VCaP (cell line): ENCODE results near the gene RPL39.
"Not testable (repeated sequence)": the region's sequence is repeated elsewhere in the genome, so short reads cannot be mapped to it uniquely, and the experiment has no call there.

Experiments
- H3K27ac ChIP-seq: fragments of 450-650 bp; 2 replicates; pipeline ENCODE4 v1.5.1; 2017
- CTCF ChIP-seq: fragments of 450-650 bp; conservative IDR thresholded peaks from 2 replicates; pipeline ENCODE4 v1.5.1; 2017; ENCODE audit warnings: mild to moderate bottlenecking, moderate library complexity

RPL39 gene

GRCh38 chrX:119753001-119753400 lies 38.4 kb downstream of the RPL39 start:
- no peak overlapping the region for H3K27ac ChIP-seq

GRCh38 chrX:119750751-119751150 lies 40.7 kb downstream of the RPL39 start:
- H3K27ac ChIP-seq = not testable (repeated sequence)

More at GRCh38 chrX:119753001-119753400, 38.4 kb downstream of the RPL39 start:
- no peak for TF ChIP-seq CTCF

GRCh38 chrX:119750131-119750530 lies 41.3 kb downstream of the RPL39 start:
- H3K27ac ChIP-seq = not testable (repeated sequence)

- no peak overlapping the region for H3K27ac ChIP-seq
- TF ChIP-seq CTCF = no peak
Observed at GRCh38 chrX:119745283-119745848, 46.1 kb downstream of the RPL39 start.

GRCh38 chrX:119738742-119739141 lies 52.7 kb downstream of the RPL39 start:
- H3K27ac ChIP-seq = no peak overlapping the region
- no peak for TF ChIP-seq CTCF
